HG02943 (cell line): ENCODE results near the gene CCNL2.

Experiments
- ATAC-seq: cut with Tn5 transposase; IDR thresholded peaks from one replicate; pipeline ENCODE4 v1.9.1; 2021; ENCODE audit warnings: mild to moderate bottlenecking, low read depth, moderate library complexity; ENCODE audit not compliant: unreplicated experiment

Gene CCNL2

DNA sequence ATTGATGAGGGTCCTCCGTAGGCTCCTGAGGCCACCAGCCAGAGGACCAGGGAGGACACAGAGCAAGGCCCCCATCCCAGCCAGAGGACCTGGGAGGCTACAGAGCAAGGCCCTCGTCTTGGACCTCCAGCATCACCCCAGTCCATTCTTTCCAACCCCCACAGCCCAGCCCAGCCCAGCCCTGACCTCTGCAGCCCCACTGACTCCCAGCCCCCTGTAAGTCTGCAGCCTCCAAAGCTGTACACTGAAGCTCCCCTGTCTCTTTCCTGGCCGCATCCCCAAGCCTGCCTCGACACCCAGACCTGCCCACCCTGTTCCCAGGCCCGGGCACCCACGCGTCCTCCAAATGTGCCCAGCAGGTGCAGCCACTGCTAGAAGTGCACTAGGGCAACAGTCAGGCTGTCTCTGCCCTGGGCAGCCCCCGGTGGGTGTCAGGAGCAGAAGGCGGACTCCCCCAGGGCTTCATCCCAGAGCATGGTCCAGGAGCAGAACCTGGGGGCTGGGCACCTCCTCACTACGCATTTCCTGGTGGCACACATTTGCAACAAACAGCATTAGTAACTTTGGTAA lies 52.0 kb downstream of the CCNL2 start:
- ATAC-seq, result no peak

DNA sequence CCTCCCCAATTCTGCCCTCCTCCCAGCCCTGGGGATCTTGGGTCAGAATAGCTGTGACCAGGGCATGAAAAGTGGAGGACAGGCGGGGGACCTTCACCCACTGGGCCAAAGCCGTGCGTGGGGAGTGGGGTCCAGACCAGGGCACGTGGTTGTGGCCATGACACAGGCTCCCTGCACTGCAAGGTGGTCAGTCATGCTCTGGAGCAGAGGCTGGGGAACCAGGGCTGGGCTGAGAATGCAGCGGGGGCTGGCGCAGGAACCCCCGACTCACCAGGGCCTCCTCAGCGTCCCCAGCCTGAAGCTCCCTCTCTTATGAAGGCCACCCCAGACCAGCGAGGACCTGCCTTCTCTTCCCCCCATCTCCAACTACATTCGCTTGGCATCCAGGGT lies 52.6 kb downstream of the CCNL2 start:
- no peak for ATAC-seq

DNA sequence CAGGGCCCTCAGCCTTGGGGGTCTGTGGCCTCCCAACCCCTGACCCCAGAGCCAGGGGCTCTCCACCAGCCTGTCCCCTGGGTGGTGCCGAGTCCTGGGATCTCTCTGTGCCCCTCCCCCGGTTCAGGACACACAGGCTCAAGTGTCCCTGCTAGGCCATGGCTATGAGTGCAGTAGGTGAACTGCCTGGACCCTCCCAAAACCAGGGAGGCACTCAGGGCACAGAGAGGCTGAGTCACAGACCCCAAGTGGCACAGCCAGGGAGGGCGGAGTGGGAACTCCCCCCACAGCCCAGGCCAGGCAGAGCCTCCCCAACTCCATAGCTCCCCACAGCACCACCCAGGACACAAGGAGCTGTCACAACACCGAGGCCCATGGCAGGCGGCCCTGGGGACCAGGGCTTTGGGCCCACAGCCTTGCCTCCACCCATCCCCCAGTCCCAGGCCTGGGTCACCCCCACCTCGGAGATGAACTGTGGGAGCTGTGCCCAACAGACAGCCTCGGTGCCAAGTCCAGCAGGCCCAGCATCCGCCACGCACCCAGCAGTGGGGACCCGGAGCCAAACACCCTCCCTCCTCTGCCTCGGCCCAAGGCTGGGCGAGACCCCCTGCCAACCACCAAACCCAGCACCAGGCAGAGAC lies 53.2 kb downstream of the CCNL2 start:
- no peak for ATAC-seq

DNA sequence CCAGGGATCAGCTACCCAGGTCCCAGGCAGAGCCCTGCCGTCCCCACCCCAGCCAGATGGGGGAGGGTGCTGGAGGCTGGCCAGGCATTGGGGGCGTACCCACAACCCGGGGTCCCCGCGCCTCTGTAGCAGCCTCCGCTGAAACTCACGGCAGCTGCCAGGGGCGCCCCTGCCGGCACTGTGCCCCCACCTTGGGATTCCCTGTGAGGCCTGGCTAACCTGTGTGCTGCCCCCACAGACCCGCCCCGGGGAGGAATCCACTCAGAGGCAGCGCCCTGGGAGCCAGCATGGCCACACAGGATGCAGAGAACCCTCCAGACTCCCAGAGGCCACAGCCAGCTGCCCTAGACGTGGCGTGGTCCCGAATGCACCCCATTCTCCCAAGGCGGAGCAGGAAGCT lies 53.8 kb downstream of the CCNL2 start:
- ATAC-seq, result no peak

DNA sequence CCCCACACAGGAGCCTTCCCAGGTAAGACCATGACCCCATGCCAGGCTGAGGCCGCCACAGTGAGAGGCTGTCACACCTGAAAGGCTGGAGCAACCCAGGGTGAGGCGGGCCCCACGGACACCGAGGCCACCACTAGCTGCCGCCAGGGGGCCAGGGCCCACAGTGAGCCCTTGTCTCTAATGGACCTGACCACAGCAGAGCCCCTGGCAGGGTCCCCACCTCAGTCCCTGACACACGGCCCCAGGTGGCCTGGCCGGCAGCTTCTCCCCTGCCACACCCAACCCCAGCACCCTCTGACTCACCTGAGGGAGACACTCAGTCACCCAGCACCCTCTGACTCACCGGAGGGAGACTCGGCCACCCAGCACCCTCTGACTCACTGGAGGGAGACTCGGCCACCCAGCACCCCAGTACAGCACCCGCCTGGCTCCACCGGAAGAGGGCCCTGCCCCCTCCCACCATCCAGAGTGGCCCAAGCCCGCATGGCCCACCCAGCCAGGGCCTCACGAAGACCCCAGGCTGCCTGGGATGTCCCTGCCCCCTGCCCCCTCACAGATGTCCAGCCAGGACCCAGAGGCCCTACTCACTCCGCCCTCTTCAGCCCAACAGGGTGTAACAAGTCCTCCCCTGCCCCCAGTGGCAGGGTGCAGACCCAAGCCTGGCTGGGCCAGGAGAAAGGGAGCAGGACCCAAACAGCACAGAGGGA lies 54.3 kb downstream of the CCNL2 start:
- no peak for ATAC-seq

DNA sequence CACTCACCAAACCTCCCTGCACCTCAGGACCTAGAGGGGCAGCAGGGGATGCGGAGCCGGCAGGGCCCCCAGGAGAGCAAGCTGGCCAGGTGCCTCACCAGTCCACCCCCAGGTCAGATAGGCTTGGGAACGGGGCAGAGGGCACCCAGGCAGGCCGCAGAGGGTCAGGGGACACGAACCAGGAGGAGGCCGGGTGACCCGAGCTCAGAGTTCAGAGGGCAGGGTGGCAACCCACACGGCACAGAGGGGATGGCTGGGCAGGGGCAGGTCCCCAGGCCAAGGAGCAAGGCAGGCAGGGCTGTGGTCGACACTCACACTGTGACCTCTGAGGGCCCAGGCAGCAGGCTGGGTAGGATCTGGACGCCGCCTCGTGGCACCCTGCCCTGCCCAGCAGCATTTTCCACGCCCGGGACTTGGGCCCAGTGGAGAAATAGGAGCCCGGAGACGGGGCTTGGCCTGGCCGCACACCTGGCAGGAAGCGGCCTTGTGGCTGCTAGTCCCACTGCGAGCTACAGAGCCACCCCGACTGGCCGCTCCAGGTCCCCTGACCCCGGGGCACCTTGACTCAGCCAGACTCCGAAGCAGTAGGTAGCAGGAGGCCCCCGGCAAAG lies 55.2 kb downstream of the CCNL2 start:
- ATAC-seq, result no peak

DNA sequence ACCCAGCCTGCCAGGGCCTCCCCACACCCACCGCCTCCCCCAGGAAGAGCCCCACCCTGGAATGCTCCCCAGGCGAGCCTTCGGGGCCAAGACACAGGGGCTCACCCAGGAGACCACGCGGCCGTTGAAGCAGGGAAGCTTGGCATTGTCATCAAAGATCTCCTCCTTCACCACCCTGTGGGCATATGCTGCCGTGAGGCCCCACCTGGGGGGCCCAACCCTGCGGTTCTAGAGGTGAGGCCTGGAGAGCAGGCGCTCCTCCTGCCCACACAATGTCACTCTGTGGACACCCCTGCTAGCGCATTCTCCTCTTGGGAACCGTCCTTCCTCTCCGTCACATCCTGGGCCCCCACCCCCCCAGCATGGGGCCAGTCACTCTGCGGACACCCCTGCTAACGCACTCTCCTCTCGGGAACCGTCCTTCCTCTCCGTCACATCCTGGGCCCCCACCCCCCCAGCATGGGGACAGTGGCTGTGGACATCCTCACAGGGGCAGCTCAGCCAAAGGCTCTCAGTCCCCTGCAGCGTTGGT lies 56.5 kb downstream of the CCNL2 start:
- no peak for ATAC-seq

DNA sequence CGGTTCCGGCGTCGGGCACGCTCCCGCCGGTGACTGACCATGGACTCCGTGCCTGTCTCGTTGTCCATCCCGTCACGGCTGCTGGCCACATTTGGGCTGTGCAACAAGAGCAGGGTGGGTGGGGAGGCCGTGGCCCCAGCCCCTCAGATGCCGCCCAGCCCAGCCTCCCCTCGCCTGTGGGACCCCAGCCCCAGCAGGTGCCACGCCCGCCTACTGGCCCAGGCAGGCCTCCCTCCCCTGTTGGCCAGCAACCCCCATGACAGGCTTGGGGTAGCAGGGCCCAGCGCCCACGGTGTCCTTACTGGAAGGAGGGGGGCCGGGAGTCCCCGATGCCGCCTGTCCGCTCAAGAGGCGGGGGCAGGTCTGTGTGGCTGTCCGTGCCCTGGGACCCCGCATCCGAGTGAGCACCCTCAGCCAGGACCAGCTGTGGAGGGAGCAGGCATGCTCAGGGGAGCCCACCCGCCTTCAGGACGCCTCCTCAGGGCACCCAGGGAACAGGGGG lies 57.0 kb downstream of the CCNL2 start:
- no peak for ATAC-seq

DNA sequence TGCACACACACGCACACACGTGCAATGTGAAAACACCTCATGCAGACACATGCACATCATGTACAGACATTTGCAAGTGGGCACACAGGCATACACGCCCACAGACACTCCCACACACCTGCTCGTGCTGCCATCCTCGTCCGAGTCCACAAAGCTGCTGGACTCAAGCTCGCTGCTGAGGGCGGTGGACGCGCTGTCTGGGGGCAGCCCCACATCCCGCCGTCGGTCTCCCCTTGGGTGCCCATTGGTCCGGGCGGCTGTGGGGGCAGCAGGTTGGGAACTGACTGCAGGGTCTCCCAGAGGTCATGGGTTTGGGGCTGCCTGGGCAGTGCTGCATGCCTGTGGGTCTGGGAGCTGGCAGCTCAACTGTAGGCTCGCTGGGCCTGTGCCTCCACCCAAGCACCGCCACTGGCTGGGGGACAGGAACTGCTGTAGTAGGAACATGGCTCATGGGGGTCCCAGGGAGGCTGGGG lies 57.5 kb downstream of the CCNL2 start:
- no peak for ATAC-seq

DNA sequence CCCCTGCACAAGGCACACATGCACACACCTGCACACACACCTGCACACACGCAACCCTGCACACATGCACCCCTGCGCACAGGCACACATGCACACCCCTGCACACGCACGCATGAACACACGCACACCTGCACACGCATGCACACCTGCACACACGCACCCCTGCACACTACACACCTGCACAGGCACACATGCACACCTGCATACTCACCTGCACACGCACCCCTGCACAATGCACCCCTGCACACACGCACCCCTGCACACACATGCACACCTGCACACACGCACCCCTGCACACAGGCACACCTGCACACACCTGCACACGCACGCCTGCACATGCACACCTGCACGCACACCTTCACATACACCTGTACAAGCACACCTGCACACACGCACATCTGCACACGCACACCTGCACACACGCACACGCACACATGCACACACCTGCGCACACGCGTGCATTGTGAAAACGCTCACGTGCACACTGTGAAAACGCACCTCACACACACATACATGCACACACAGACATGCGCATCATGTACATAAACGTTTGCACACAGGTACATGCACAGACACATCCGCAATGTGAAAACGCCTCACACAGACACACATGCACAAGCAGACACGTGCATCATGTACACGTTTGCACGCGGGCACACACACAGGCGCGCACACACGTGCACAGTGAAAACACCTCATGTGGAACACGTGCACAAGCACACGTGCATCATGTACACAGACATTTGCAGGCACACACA lies 58.2 kb downstream of the CCNL2 start:
- no peak for ATAC-seq

DNA sequence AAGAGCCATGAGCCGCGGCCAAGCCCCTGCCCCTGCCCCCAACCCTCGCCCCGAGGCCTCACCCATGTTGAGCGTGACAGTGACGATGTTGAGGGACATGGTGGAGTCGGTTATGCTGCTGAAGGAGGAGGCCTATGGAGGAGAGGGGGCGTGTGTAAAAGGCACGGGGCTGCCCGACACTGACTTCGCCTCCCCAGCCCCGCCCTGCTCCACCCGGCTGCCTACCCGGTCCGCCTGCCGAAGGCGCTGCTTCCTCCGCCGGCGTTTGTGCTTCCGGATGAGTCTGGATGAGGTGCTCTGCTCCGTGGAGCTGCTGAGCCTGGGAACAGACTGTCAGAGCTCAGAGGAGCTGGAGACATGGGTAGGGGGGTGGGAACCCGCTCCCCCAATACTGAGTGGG lies 59.0 kb downstream of the CCNL2 start:
- ATAC-seq, result no peak

DNA sequence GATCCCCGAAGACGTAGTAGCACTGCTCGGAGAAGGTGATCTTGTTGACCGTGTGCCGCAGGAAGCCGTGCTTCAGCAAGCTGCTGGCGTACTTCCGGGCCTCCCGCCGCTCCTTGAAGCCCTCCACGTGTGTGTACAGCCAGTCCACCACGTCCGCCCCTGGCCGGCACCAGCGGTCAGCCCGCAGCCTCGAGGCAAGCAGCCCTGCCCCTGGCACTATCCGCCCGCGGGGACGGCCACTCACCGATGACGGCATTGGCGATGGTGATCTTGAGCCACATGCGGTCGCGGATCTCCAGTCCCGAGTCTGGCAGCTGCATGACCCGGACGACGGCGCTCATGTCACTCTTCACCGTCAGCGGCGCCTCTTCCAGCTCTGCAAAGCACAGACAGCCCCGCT lies 60.9 kb downstream of the CCNL2 start:
- no peak for ATAC-seq

DNA sequence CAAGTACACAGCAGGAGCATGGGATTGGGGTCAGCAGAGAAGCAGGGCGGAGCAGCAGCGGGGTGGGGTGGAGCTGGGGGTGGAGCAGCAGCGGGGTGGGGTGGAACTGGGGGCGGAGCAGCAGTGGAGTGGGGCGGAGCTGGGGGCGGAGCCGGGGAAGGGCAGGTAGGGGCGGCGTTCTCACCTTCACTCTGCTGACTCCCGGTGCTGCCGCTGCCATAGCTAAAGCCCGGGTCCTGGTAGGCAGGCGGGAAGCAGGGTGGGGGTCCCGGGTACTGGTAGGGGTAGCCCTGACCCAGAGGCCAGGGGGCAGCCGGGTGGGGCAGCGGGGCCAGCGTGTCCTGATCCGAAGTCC lies 61.4 kb downstream of the CCNL2 start:
- no peak for ATAC-seq

DNA sequence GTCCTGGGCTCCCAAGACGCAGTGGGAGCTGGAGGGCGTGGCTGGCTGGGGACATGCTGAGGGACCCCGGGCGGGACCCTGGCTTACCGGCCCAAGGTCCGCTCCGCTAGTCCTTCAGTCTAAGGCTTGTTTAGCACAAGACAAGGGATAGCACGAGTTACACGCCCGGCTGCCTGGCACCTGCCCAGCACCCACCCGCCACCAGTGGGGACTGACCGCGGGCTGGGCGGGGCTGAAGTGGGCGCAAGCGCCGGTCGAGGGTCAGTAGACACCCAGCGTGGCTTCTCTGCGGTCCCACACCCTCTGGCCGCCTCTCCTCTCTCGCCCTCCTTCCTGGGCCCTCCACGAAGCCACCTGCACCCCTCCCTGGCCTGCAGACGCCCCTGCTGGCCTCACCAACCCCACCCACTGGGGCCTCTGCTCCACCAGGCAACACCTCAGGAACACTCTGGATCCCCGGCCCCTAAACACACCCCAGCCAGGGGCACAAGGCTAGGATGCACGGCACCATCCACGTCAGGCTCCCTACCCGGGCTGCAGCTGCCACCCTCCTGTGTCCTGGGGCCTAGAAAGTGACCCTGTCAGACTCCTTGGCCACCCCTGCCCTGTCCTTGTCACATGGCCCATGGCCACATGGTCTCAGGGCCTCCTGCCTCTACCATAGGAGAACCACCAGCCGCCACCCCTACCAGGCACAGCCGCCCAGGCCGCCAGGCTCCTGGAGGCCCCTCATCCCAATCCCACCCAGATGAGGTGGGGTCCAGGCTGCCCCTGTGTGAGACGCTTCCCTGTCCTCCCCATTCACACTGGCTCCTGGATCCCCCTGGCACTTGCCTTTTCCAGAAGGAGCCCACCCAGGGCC lies 62.0 kb downstream of the CCNL2 start:
- ATAC-seq, result no peak

DNA sequence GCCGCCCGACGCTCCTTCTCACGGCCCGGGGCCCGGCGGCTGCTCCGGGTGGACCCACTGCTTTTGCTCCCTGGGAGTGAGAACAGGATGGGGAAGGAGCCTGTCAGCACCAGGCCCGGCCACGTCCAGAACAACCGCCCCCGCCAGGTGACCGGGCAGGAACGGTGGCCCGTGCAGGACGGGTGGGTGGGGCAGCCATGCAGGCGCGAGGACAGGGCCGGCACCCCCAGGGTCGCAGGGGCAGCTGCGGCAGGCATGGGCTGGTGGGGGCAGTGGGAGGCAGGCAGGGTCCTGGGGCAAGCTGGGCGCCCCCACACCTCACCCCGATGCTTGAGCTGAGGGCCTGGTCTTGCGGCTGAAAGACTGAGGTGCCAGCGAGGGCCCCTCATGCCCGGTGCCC lies 62.7 kb downstream of the CCNL2 start:
- no peak for ATAC-seq

DNA sequence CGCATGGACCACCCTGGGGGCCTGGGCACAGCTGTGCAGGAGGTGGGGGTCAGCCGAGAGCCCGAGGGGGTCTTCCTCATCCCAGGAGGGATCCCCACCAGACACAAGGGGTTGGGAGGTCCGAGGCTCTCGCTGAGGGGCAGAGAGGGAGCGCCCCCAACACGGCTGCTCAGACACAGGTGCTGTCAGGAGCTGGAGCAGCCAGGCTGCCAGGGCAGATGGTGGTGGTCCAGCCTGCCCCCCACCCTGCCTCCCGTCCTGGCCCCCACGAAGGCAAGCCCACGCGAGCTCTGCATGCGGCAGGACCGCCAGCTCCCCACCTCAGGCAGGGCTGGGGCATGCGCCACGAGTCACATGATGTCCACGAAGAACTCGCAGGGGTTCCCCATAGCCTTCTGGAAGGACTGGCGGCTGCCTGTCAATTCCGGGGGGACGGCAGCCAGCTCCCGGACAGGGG lies 63.3 kb downstream of the CCNL2 start:
- no peak for ATAC-seq
